Peyer's patch (tissue), 4 donors: ENCODE measurements around the gene NENF.

Experiments
- CTCF ChIP-seq, 6 experiments: fragments of 450-650 bp in 4 of 6; fragments of 200-600 bp in 2 of 6; sonication (generic) in 1 of 6; IDR thresholded peaks; one replicate each; pipeline ENCODE4 v1.5.1; 2017 to 2019; ENCODE audit warnings: antibody characterized with exemption in 6 of 6, mild to moderate bottlenecking in 3 of 6, moderate library complexity in 1 of 6
- POLR2A ChIP-seq, 2 donors: fragments of 450-650 bp; IDR thresholded peaks; one replicate each; pipeline ENCODE4 v1.5.1; 2017; ENCODE audit warnings: antibody characterized with exemption in 2 of 2, mild to moderate bottlenecking in 2 of 2, moderate library complexity in 2 of 2

GRCh38 chr1:212412374-212412773 lies 20.3 kb upstream of the NENF start:
- TF ChIP-seq CTCF (IDR thresholded peaks at IDR 0.05) (no peak), POLR2A (IDR thresholded peaks at IDR 0.05) (no peak)
